ENCODE data around the gene PAX4.

The PAX4 gene, protein sequence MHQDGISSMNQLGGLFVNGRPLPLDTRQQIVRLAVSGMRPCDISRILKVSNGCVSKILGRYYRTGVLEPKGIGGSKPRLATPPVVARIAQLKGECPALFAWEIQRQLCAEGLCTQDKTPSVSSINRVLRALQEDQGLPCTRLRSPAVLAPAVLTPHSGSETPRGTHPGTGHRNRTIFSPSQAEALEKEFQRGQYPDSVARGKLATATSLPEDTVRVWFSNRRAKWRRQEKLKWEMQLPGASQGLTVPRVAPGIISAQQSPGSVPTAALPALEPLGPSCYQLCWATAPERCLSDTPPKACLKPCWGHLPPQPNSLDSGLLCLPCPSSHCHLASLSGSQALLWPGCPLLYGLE

DNA sequence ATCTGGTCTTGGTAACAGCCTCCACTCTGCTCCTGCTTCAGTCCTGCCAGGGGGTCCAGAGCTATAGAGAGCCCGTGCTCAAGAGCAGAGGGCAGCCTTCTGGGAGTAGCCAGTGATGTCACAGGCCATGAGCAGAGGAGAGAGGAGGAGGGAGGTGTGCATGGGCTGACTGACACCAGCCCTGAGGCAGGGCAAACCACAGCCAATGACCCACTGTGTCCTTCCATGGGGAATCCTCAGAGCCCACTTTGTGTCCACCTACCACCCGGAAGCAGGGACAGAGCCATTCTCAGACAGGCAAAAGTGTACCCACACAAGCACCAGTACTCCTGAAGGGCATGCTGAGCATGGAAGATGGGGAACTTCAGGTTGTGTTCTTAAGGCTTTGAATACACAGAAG is at the start of gene PAX4:
Gene PAX4 (minus strand): TSS at position 101 of the 400 bp plus-strand sequence. CDS start 2,214 bp downstream, outside the sequence.
- Histone ChIP-seq H3K4me3 (ENCODE audit: low read length) (no peak within 1 kb of the TSS), H3K9me3 (ENCODE audit: control insufficient read depth, low read length) (no peaks in the 10 kb centered on the region), H3K27me3 (ENCODE audit: control insufficient read depth, insufficient read depth, low read length) (peaks cover 27% of the 10 kb centered on the region), H3K9ac (ENCODE audit: low read length) (no peak within 1 kb of the TSS), H3K4me1 (ENCODE audit: control insufficient read depth, insufficient read depth, low read length) (no peaks in the 10 kb centered on the region), H3K36me3 (ENCODE audit: control insufficient read depth, insufficient read depth, low read length) (no peaks in the 10 kb centered on the region)

- Histone ChIP-seq H3K36me3 (ENCODE audit: control insufficient read depth, insufficient read depth, low read length) (no peaks in the 10 kb centered on the region), H3K4me1 (ENCODE audit: control insufficient read depth, insufficient read depth, low read length) (peaks cover 12% of the 10 kb centered on the region), H3K9ac (ENCODE audit: low read length) (no peak overlapping the region), H3K27me3 (ENCODE audit: control insufficient read depth, insufficient read depth, low read length) (no peaks in the 10 kb centered on the region), H3K9me3 (ENCODE audit: control insufficient read depth, low read length) (no peaks in the 10 kb centered on the region), H3K4me3 (ENCODE audit: low read length) (no peak overlapping the region)
Observed at GRCh38 chr7:127667017-127667670, 49.2 kb upstream of the PAX4 start.

- H3K4me1 ChIP-seq (ENCODE audit: control insufficient read depth, insufficient read depth, low read length) = peaks cover 12% of the 10 kb centered on the region
- no peaks in the 10 kb centered on the region for H3K9me3 ChIP-seq (ENCODE audit: control insufficient read depth, low read length)
- no peaks in the 10 kb centered on the region for H3K27me3 ChIP-seq (ENCODE audit: control insufficient read depth, insufficient read depth, low read length)
- no peak overlapping the region for H3K9ac ChIP-seq (ENCODE audit: low read length)
- no peaks in the 10 kb centered on the region for H3K36me3 ChIP-seq (ENCODE audit: control insufficient read depth, insufficient read depth, low read length)
- no peak overlapping the region for H3K4me3 ChIP-seq (ENCODE audit: low read length)
Observed at GRCh38 chr7:127666602-127667001, 48.7 kb upstream of the PAX4 start.

GRCh38 chr7:127665922-127666321 is 48.0 kb upstream of the PAX4 start:
- Histone ChIP-seq H3K36me3 (ENCODE audit: control insufficient read depth, insufficient read depth, low read length) (no peaks in the 10 kb centered on the region), H3K27me3 (ENCODE audit: control insufficient read depth, insufficient read depth, low read length) (no peaks in the 10 kb centered on the region), H3K4me1 (ENCODE audit: control insufficient read depth, insufficient read depth, low read length) (peaks cover 12% of the 10 kb centered on the region), H3K4me3 (ENCODE audit: low read length) (no peak overlapping the region), H3K9me3 (ENCODE audit: control insufficient read depth, low read length) (no peaks in the 10 kb centered on the region), H3K9ac (ENCODE audit: low read length) (no peak overlapping the region)

- Histone ChIP-seq H3K9me3 (ENCODE audit: control insufficient read depth, low read length) (no peaks in the 10 kb centered on the region), H3K36me3 (ENCODE audit: control insufficient read depth, insufficient read depth, low read length) (no peaks in the 10 kb centered on the region), H3K9ac (ENCODE audit: low read length) (no peak overlapping the region), H3K4me3 (ENCODE audit: low read length) (no peak overlapping the region), H3K27me3 (ENCODE audit: control insufficient read depth, insufficient read depth, low read length) (no peaks in the 10 kb centered on the region), H3K4me1 (ENCODE audit: control insufficient read depth, insufficient read depth, low read length) (peaks cover under 1% of the 10 kb centered on the region)
Observed at GRCh38 chr7:127658970-127659630, 41.2 kb upstream of the PAX4 start.

DNA sequence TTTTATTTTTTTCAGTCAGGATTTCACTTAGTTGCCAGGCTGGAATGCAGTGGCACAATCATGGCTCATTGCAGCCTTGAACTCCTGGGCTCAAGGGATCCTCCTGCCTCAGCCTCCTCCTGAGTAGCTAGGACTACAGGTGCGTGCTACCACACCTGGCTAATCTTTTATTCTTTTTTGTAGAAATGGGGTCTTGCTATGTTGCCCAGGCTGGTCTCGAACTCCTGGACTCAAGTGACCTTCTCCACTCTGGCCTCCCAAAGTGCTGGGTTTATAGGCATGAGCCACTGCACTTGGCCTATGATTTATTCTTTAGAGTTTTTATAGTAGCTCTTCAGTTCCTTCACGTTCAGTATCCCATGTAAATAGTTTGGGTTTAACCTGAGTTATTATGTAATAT is 39.6 kb upstream of the PAX4 start:
- no peaks in the 10 kb centered on the region for H3K27me3 ChIP-seq (ENCODE audit: control insufficient read depth, insufficient read depth, low read length)
- peaks cover 9% of the 10 kb centered on the region for H3K4me1 ChIP-seq (ENCODE audit: control insufficient read depth, insufficient read depth, low read length)
- H3K9ac ChIP-seq (ENCODE audit: low read length) = no peak overlapping the region
- H3K9me3 ChIP-seq (ENCODE audit: control insufficient read depth, low read length) = no peaks in the 10 kb centered on the region
- H3K36me3 ChIP-seq (ENCODE audit: control insufficient read depth, insufficient read depth, low read length) = no peaks in the 10 kb centered on the region
- no peak overlapping the region for H3K4me3 ChIP-seq (ENCODE audit: low read length)

GRCh38 chr7:127655720-127656119 is 37.8 kb upstream of the PAX4 start:
- no peaks in the 10 kb centered on the region for H3K9me3 ChIP-seq (ENCODE audit: control insufficient read depth, low read length)
- H3K9ac ChIP-seq (ENCODE audit: low read length) = no peak overlapping the region
- no peaks in the 10 kb centered on the region for H3K27me3 ChIP-seq (ENCODE audit: control insufficient read depth, insufficient read depth, low read length)
- no peaks in the 10 kb centered on the region for H3K36me3 ChIP-seq (ENCODE audit: control insufficient read depth, insufficient read depth, low read length)
- no peak overlapping the region for H3K4me3 ChIP-seq (ENCODE audit: low read length)
- peaks cover 9% of the 10 kb centered on the region for H3K4me1 ChIP-seq (ENCODE audit: control insufficient read depth, insufficient read depth, low read length)

DNA sequence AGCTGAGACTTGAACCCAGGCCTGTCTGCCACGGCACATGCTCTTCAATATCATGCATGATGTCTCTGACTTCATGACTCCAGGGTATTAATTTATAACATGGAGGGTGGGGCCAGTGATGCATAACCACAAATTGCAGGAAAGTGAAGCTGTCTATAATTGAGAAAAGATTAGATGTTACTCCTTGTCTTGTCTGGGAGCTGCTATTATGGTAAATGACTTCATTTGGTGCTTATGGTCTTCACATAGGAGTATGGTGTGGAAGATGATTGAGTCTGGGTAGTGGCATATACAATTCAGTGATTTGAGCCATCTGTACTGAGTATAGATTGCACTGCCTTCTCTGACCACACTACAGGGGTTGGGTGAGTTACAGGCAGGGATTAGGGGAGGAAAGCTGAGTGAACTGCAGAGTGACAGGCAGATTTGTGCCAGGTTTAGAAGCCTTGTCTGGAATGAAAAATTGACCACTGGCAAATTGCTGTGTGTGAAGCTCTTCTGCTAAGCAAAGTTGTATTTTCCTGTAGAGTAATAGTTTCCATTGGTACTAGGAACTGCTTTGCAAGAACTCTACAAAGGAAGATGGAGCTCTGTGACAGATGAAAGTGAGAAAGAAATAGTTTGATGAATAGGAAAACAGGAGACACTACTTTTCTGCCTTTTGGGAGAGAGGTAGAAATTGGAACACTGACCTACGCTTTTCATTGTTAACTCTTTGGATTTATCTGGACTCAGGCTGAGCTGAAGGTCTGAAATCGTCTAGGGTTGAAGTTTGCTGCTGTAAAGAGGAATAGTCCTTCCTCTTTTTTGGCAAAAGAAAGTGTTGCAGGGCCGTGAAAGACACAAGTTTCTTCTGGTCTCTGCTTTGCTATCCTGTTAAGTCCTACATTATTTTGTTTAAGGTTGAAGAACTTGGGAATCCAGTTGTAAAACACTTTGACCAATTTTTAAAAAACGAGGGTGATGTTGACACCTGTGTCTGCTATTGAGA is 36.8 kb upstream of the PAX4 start:
- H3K4me1 ChIP-seq (ENCODE audit: control insufficient read depth, insufficient read depth, low read length) = peaks cover 9% of the 10 kb centered on the region
- H3K9ac ChIP-seq (ENCODE audit: low read length) = no peak overlapping the region
- H3K27me3 ChIP-seq (ENCODE audit: control insufficient read depth, insufficient read depth, low read length) = no peaks in the 10 kb centered on the region
- H3K9me3 ChIP-seq (ENCODE audit: control insufficient read depth, low read length) = no peaks in the 10 kb centered on the region
- H3K4me3 ChIP-seq (ENCODE audit: low read length) = no peak overlapping the region
- no peaks in the 10 kb centered on the region for H3K36me3 ChIP-seq (ENCODE audit: control insufficient read depth, insufficient read depth, low read length)

GRCh38 chr7:127653396-127653795 is 35.5 kb upstream of the PAX4 start:
- H3K27me3 ChIP-seq (ENCODE audit: control insufficient read depth, insufficient read depth, low read length) = no peaks in the 10 kb centered on the region
- no peaks in the 10 kb centered on the region for H3K36me3 ChIP-seq (ENCODE audit: control insufficient read depth, insufficient read depth, low read length)
- H3K4me1 ChIP-seq (ENCODE audit: control insufficient read depth, insufficient read depth, low read length) = peaks cover 9% of the 10 kb centered on the region
- no peak overlapping the region for H3K9ac ChIP-seq (ENCODE audit: low read length)
- no peaks in the 10 kb centered on the region for H3K9me3 ChIP-seq (ENCODE audit: control insufficient read depth, low read length)
- no peak overlapping the region for H3K4me3 ChIP-seq (ENCODE audit: low read length)

DNA sequence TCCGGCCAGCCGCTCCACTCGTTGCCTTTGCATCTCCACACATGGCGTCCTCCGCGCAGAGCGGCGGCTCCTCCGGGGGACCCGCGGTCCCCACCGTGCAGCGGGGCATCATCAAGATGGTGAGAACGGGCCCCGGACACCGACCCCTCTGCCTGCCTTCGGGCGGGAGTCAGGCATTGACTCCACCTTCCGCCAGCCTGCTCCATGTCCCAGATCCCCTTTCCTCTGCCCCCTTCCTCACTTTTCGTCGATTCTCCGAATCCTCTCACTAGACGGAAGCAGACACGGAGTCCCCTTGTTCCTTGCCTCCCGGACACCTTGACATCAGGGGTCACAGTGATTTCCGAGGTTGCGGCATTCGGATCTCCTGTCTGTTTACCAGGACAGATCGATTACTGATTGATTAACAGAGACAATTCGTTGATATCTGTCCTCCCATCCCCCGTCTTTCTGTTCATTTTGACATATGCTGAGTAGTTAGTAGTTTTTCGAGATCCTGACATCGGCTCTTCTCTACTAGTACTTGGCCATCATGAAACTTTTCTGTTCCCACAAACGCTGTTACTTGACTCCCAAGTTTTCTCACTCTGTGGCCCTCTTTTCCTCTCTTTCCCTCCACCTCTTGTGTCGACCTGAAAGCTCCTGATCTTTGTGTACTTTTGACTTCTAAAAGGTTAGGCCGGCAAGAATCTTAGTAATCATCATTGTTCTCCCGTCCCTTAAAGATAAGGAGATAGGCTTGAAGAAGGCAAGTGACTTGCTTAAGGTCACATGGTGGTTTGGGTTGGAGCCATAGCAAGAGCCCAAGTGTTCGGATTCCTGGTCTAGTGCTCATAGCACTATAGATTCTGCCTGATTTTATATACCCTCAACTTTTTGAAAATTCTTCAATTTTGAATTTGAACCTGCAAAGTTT is 34.6 kb upstream of the PAX4 start:
- no peaks in the 10 kb centered on the region for H3K36me3 ChIP-seq (ENCODE audit: control insufficient read depth, insufficient read depth, low read length)
- H3K27me3 ChIP-seq (ENCODE audit: control insufficient read depth, insufficient read depth, low read length) = no peaks in the 10 kb centered on the region
- H3K4me3 ChIP-seq (ENCODE audit: low read length) = peak overlapping the region; percentile 68
- peak overlapping the region; percentile 83 for H3K9ac ChIP-seq (ENCODE audit: low read length)
- H3K9me3 ChIP-seq (ENCODE audit: control insufficient read depth, low read length) = no peaks in the 10 kb centered on the region
- H3K4me1 ChIP-seq (ENCODE audit: control insufficient read depth, insufficient read depth, low read length) = peaks cover 9% of the 10 kb centered on the region
